H9 (cell line): ENCODE data around the gene KIFC3. TPM values are rescaled to one million over a fixed set of nuclear protein-coding genes. Genes with fewer than 3 reads are reported as not detected.

Source experiments
- DNase-seq: peaks from one replicate; pipeline ENCODE4 v3.0.0-alpha.2; 2017
- H2AFZ ChIP-seq: one replicate; pipeline ENCODE4 v1.6.1; 2013; ENCODE audit warnings: mild to moderate bottlenecking, low read length, control low read depth, moderate library complexity
- H2AK5ac ChIP-seq: 2 replicates; pipeline ENCODE4 v1.6.1; 2013; ENCODE audit warnings: low read length, control low read depth, mixed read lengths; ENCODE audit not compliant: insufficient read length
- H2BK120ac ChIP-seq: one replicate; pipeline ENCODE4 v1.6.1; 2013; ENCODE audit warnings: low read depth, mild to moderate bottlenecking, low read length, control low read depth, inconsistent platforms; ENCODE audit not compliant: poor library complexity, severe bottlenecking
- H2BK12ac ChIP-seq: 2 replicates; pipeline ENCODE4 v1.6.1; 2013; ENCODE audit warnings: low read length, control low read depth, mixed read lengths, low read depth; ENCODE audit not compliant: insufficient read length
- H2BK15ac ChIP-seq: 2 replicates; pipeline ENCODE4 v1.6.1; 2013; ENCODE audit warnings: low read depth, low read length, control low read depth
- H2BK20ac ChIP-seq: one replicate; pipeline ENCODE4 v1.6.1; 2013; ENCODE audit warnings: low read depth, mild to moderate bottlenecking, low read length, control low read depth, inconsistent platforms; ENCODE audit not compliant: poor library complexity, severe bottlenecking
- H2BK5ac ChIP-seq: 2 replicates; pipeline ENCODE4 v1.6.1; 2013; ENCODE audit warnings: low read length, control low read depth, mixed read lengths; ENCODE audit not compliant: insufficient read length
- H3K14ac ChIP-seq: 2 replicates; pipeline ENCODE4 v1.6.1; 2013; ENCODE audit warnings: low read length, control low read depth; ENCODE audit not compliant: insufficient read depth
- H3K18ac ChIP-seq: 2 replicates; pipeline ENCODE4 v1.6.1; 2013; ENCODE audit warnings: low read depth, mild to moderate bottlenecking, mixed read lengths, low read length, control low read depth; ENCODE audit not compliant: insufficient read length
- H3K23ac ChIP-seq: 2 replicates; pipeline ENCODE4 v1.6.1; 2013; ENCODE audit warnings: low read length, control low read depth, mixed read lengths, low read depth; ENCODE audit not compliant: insufficient read length
- H3K23me2 ChIP-seq: 2 replicates; pipeline ENCODE4 v1.6.1; 2013; ENCODE audit warnings: low read depth, mild to moderate bottlenecking, mixed read lengths, low read length, control low read depth; ENCODE audit not compliant: insufficient read length, poor library complexity, severe bottlenecking
- H3K27ac ChIP-seq: 2 replicates; pipeline ENCODE4 v1.5.1; 2013; ENCODE audit warnings: low read length, control low read depth, mixed read lengths, low read depth; ENCODE audit not compliant: insufficient read length
- H3K27me3 ChIP-seq: 2 replicates; pipeline ENCODE4 v1.6.1; 2013; ENCODE audit warnings: low read length, control low read depth, inconsistent platforms; ENCODE audit not compliant: insufficient read depth
- H3K4ac ChIP-seq: 2 replicates; pipeline ENCODE4 v1.6.1; 2013; ENCODE audit warnings: low read depth, mild to moderate bottlenecking, control low read depth, inconsistent platforms, low read length, moderate library complexity
- H3K4me1 ChIP-seq: 2 replicates; pipeline ENCODE4 v1.6.1; 2013; ENCODE audit warnings: low read length, control low read depth, inconsistent platforms; ENCODE audit not compliant: insufficient read depth
- H3K4me2 ChIP-seq: 2 replicates; pipeline ENCODE4 v1.6.1; 2013; ENCODE audit warnings: low read length, control low read depth, mixed read lengths; ENCODE audit not compliant: insufficient read length, insufficient read depth
- H3K56ac ChIP-seq: 2 replicates; pipeline ENCODE4 v1.6.1; 2013; ENCODE audit warnings: low read depth, mild to moderate bottlenecking, mixed read lengths, low read length, control low read depth; ENCODE audit not compliant: insufficient read length
- H3K79me1 ChIP-seq: 2 replicates; pipeline ENCODE4 v1.6.1; 2013; ENCODE audit warnings: low read depth, mild to moderate bottlenecking, moderate library complexity, low read length, control low read depth, inconsistent platforms; ENCODE audit not compliant: insufficient read depth, poor library complexity, severe bottlenecking
- H3K79me2 ChIP-seq: 2 replicates; pipeline ENCODE4 v1.6.1; 2013; ENCODE audit warnings: low read length, control low read depth, inconsistent platforms; ENCODE audit not compliant: insufficient read depth
- H3K9ac ChIP-seq: 2 replicates; pipeline ENCODE4 v1.6.1; 2013; ENCODE audit warnings: low read length, control low read depth, mixed read lengths; ENCODE audit not compliant: insufficient read length; ENCODE audit errors: extremely low read depth
- H3K9me3 ChIP-seq: one replicate; pipeline ENCODE4 v1.6.1; 2013; ENCODE audit warnings: low read depth, low read length, inconsistent platforms; ENCODE audit not compliant: control insufficient read depth
- H3T11ph ChIP-seq: one replicate; pipeline ENCODE4 v1.6.1; 2013; ENCODE audit warnings: mild to moderate bottlenecking, low read length, control low read depth, inconsistent platforms
- H4K20me1 ChIP-seq: one replicate; pipeline ENCODE4 v1.6.1; 2013; ENCODE audit not compliant: control insufficient read depth, insufficient read length, insufficient read depth
- H4K5ac ChIP-seq: 2 replicates; pipeline ENCODE4 v1.6.1; 2013; ENCODE audit warnings: low read depth, mild to moderate bottlenecking, mixed read lengths, low read length, control low read depth; ENCODE audit not compliant: insufficient read length
- H4K8ac ChIP-seq: replicated peaks from 2 replicates; pipeline ENCODE4 v1.6.1; 2013; ENCODE audit warnings: low read length, control low read depth, mixed read lengths, low read depth; ENCODE audit not compliant: insufficient read length
- H4K91ac ChIP-seq: 2 replicates; pipeline ENCODE4 v1.6.1; 2013; ENCODE audit warnings: low read depth, mild to moderate bottlenecking, moderate library complexity, mixed read lengths, low read length, control low read depth; ENCODE audit not compliant: insufficient read length
- H3K27ac Mint-ChIP-seq, 3 experiments: 2 replicates in 2 of 3; 3 replicates in 1 of 3; pipeline ENCODE4 v1.8.0; 2020 to 2021; ENCODE audit warnings: mixed read lengths in 3 of 3, mild to moderate bottlenecking in 1 of 3, moderate library complexity in 1 of 3
- H3K27me3 Mint-ChIP-seq: 2 replicates; pipeline ENCODE4 v1.8.0; 2021; ENCODE audit warnings: low read depth, mild to moderate bottlenecking, moderate library complexity, mixed read lengths
- H3K36me3 Mint-ChIP-seq, 3 experiments: 2 replicates in 2 of 3; 3 replicates in 1 of 3; pipeline ENCODE4 v1.8.0; 2020 to 2021; ENCODE audit warnings: low read depth in 3 of 3, mixed read lengths in 3 of 3; ENCODE audit not compliant: insufficient read depth in 1 of 3
- H3K4me1 Mint-ChIP-seq, 2 experiments: 2 replicates each; pipeline ENCODE4 v1.8.0; 2020; ENCODE audit warnings: mixed read lengths in 2 of 2
- H3K4me3 Mint-ChIP-seq, 2 experiments: 2 replicates in 1 of 2; 3 replicates in 1 of 2; pipeline ENCODE4 v1.8.0; 2020 to 2021; ENCODE audit warnings: mild to moderate bottlenecking in 2 of 2, mixed read lengths in 2 of 2, moderate library complexity in 1 of 2
- H3K9me3 Mint-ChIP-seq, 2 experiments: 2 replicates in 1 of 2; 3 replicates in 1 of 2; pipeline ENCODE4 v1.8.0; 2020; ENCODE audit warnings: mild to moderate bottlenecking in 2 of 2, mixed read lengths in 2 of 2, moderate library complexity in 1 of 2
- WGBS: extraction: QIAGEN DNeasy Blood & Tissue Kit; methylation state at CpG from one replicate; pipeline ENCODE4 v1.1.7; 2013; ENCODE audit warnings: missing lambda C conversion rate, low lambda C conversion rate, mixed read lengths; ENCODE audit not compliant: insufficient read length; ENCODE audit errors: extremely low coverage; 5-methylcytosine and 5-hydroxymethylcytosine counted together
- total RNA-seq: library from RNA; stranded (reverse); gene quantifications from 2 replicates; pipeline ENCODE4 v1.2.1, GENCODE V29; 2021
- TF ChIP-seq, protein P1 (sequence below): fragments of 200-600 bp; sonication (generic); conservative IDR thresholded peaks from 3 replicates; pipeline ENCODE4 v1.8.0; 2021; ENCODE audit warnings: antibody characterized with exemption, mild to moderate bottlenecking

KIFC3 gene
- total RNA-seq, 1 experiment from 2014 or later, result 5.0 TPM

DNA sequence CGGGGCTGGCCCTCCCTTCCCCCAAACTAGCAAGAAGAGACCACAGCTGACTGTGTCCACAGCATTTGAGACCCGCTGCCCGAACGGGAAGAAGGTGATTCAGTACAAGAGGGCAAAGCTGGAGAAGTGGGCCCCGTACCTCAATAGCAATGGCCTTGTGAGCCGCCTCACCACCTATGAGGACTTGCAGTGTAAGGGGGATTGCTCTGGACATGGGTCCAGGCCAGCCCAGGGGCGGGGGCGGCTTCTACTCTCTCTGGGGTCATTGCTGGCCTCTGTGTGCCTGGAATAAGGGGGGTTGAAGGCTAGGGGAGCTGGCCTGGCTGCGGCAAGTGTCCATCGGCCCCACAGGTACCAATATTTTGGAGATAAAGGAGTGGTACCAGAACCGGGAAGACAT, 79.6 kb downstream of the KIFC3 start:
- no peaks in the 10 kb centered on the region for H3K9me3 ChIP-seq
- H3K23ac ChIP-seq, result no peak overlapping the region
- no peak overlapping the region for H2BK5ac ChIP-seq
- no CpG with 5 or more reads among the region's 11 CpGs for WGBS
- H3T11ph ChIP-seq, result no peak overlapping the region
- TF ChIP-seq, protein P1, sequence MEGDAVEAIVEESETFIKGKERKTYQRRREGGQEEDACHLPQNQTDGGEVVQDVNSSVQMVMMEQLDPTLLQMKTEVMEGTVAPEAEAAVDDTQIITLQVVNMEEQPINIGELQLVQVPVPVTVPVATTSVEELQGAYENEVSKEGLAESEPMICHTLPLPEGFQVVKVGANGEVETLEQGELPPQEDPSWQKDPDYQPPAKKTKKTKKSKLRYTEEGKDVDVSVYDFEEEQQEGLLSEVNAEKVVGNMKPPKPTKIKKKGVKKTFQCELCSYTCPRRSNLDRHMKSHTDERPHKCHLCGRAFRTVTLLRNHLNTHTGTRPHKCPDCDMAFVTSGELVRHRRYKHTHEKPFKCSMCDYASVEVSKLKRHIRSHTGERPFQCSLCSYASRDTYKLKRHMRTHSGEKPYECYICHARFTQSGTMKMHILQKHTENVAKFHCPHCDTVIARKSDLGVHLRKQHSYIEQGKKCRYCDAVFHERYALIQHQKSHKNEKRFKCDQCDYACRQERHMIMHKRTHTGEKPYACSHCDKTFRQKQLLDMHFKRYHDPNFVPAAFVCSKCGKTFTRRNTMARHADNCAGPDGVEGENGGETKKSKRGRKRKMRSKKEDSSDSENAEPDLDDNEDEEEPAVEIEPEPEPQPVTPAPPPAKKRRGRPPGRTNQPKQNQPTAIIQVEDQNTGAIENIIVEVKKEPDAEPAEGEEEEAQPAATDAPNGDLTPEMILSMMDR, result no peak
- Mint-ChIP-seq H3K4me1 (0 out of 4 replicates have a peak, but pooled peaks cover 0 to under 1% of the 10 kb centered on the region in 2 experiments), H3K9me3 (no peaks in the 10 kb centered on the region), H3K4me3 (no peak overlapping the region), H3K27me3 (no peaks in the 10 kb centered on the region; the same call in 1 of the 2 replicates), H3K27ac (no peak overlapping the region; a peak in 1 of 7 replicates), H3K36me3 (no peaks in the 10 kb centered on the region)
- H4K20me1 ChIP-seq, result no peaks in the 10 kb centered on the region
- no peak overlapping the region for H4K5ac ChIP-seq
- no peak overlapping the region for H2BK15ac ChIP-seq
- no peak overlapping the region for H4K8ac ChIP-seq
- H2BK12ac ChIP-seq, result no peak overlapping the region
- no peaks in the 10 kb centered on the region for H3K4me1 ChIP-seq
- no peaks in the 10 kb centered on the region for H3K79me1 ChIP-seq
- H3K56ac ChIP-seq, result no peak overlapping the region
- no peak overlapping the region for H2BK20ac ChIP-seq
- H3K23me2 ChIP-seq, result no peaks in the 10 kb centered on the region
- no peak overlapping the region for H4K91ac ChIP-seq
- H3K9ac ChIP-seq, result no peak overlapping the region
- no peak overlapping the region for H3K4ac ChIP-seq
- H2AK5ac ChIP-seq, result no peak overlapping the region
- no peak overlapping the region for H2AFZ ChIP-seq
- no peak overlapping the region for H2BK120ac ChIP-seq
- H3K14ac ChIP-seq, result no peak overlapping the region
- no peak overlapping the region for H3K4me2 ChIP-seq
- no peaks in the 10 kb centered on the region for H3K79me2 ChIP-seq
- H3K18ac ChIP-seq, result no peak overlapping the region
- H3K27ac ChIP-seq, result no peak overlapping the region
- no peak for DNase-seq
- no peaks in the 10 kb centered on the region for H3K27me3 ChIP-seq
